Measurements from ENCODE around the gene ACKR2. TPM values are rescaled to one million over a fixed set of nuclear protein-coding genes. Genes with fewer than 3 reads are reported as not detected.

The ACKR2 gene
- polyA plus RNA-seq, 1 of the 3 experiments (the other 2 are of a cell fraction): 0.10 TPM

- Histone ChIP-seq H3K4me2 (no peak overlapping the region), H3F3A (replicated peaks; ENCODE audit: insufficient read depth) (no peaks in the 10 kb centered on the region), H3K36me3 (replicated peaks in 1 of 2; ENCODE audit: control insufficient read depth in 1 of 2, insufficient read depth in 2 of 2, low read length in 1 of 2) (no peaks in the 10 kb centered on the region), H4K20me1 (ENCODE audit: insufficient read depth) (no peaks in the 10 kb centered on the region), H2AFZ (ENCODE audit: low read depth) (no peak overlapping the region), H3K9me2 (no peaks in the 10 kb centered on the region), H3K4me1 (ENCODE audit: control insufficient read depth in 1 of 2, insufficient read depth in 2 of 2, low read depth in 1 of 2, low read length in 1 of 2) (no peaks in the 10 kb centered on the region), H3K79me2 (ENCODE audit: insufficient read depth) (no peaks in the 10 kb centered on the region), H3K27ac (ENCODE audit: low read depth in 2 of 2, low read length in 1 of 2) (no peak overlapping the region), H3K9me3 (no peaks in the 10 kb centered on the region), H3K4me3 (ENCODE audit: low read depth in 2 of 2, low read length in 1 of 2) (no peak overlapping the region), H3K9ac (no peak overlapping the region), H3K27me3 (ENCODE audit: insufficient read depth) (0 out of 2 replicates have a peak, but pooled peaks cover 7% of the 10 kb centered on the region)
- 91% methylated on average over 2 of the region's 2 CpGs for whole genome bisulfite sequencing (ENCODE audit: low lambda C conversion rate)
- no peak for DNase-seq
- POLR2A ChIA-PET: no interaction called here
- CTCF ChIA-PET: no interaction called here
- TF ChIP-seq RFX5 (IDR thresholded peaks at IDR 0.05; ENCODE audit: low read length): no peak
- TF ChIP-seq USF2 (IDR thresholded peaks at IDR 0.05; ENCODE audit: borderline replicate concordance, low read depth, low read length): no peak
- TF ChIP-seq MEF2A (IDR thresholded peaks at IDR 0.05; ENCODE audit: borderline replicate concordance, low read depth): no peak
- TF ChIP-seq MXI1 (IDR thresholded peaks at IDR 0.05; ENCODE audit: low read depth, low read length): no peak
- no peak for TF ChIP-seq CHD2 (IDR thresholded peaks at IDR 0.05; ENCODE audit: low read length, partially characterized antibody)
- TF ChIP-seq SMC3 (IDR thresholded peaks at IDR 0.05; ENCODE audit: low read depth, low read length): no peak
- TF ChIP-seq GATA2 (CRISPR knock-in tag; IDR thresholded peaks at IDR 0.05): no peak
- TF ChIP-seq EP300 (IDR thresholded peaks at IDR 0.05; ENCODE audit: borderline replicate concordance in 1 of 2, low read depth in 1 of 2, low read length in 1 of 2): no peak
- no peak for TF ChIP-seq GABPA (IDR thresholded peaks at IDR 0.05; ENCODE audit: low read depth)
- TF ChIP-seq SIN3A (IDR thresholded peaks at IDR 0.05; ENCODE audit: borderline replicate concordance, low read depth, low read length): no peak
These were observed 81.8 kb downstream of the ACKR2 start for GRCh38 chr3:42891042-42891441.

- Histone ChIP-seq H3K4me1 (ENCODE audit: control insufficient read depth in 1 of 2, insufficient read depth in 2 of 2, low read depth in 1 of 2, low read length in 1 of 2) (no peaks in the 10 kb centered on the region), H3K27me3 (ENCODE audit: insufficient read depth) (0 out of 2 replicates have a peak, but pooled peaks cover 7% of the 10 kb centered on the region), H3K27ac (ENCODE audit: low read depth in 2 of 2, low read length in 1 of 2) (no peak overlapping the region), H3K4me3 (ENCODE audit: low read depth in 2 of 2, low read length in 1 of 2) (no peak overlapping the region), H3K9me3 (no peaks in the 10 kb centered on the region), H4K20me1 (ENCODE audit: insufficient read depth) (no peaks in the 10 kb centered on the region), H3K4me2 (no peak overlapping the region), H2AFZ (ENCODE audit: low read depth) (no peak overlapping the region), H3K36me3 (replicated peaks in 1 of 2; ENCODE audit: control insufficient read depth in 1 of 2, insufficient read depth in 2 of 2, low read length in 1 of 2) (no peaks in the 10 kb centered on the region), H3K79me2 (ENCODE audit: insufficient read depth) (no peaks in the 10 kb centered on the region), H3K9me2 (no peaks in the 10 kb centered on the region), H3F3A (replicated peaks; ENCODE audit: insufficient read depth) (no peaks in the 10 kb centered on the region), H3K9ac (no peak overlapping the region)
- no peak for DNase-seq
- POLR2A ChIA-PET: no interaction called here
- 50% methylated on average over 1 of the region's 1 CpG for WGBS (ENCODE audit: low lambda C conversion rate)
- TF ChIP-seq FOXJ3 (CRISPR knock-in tag; IDR thresholded peaks at IDR 0.05) (no peak), EP300 (IDR thresholded peaks at IDR 0.05; ENCODE audit: borderline replicate concordance in 1 of 2, low read depth in 1 of 2, low read length in 1 of 2) (no peak), ELF1 (IDR thresholded peaks at IDR 0.05) (no peak), MXI1 (IDR thresholded peaks at IDR 0.05; ENCODE audit: low read depth, low read length) (no peak), RFX5 (IDR thresholded peaks at IDR 0.05; ENCODE audit: low read length) (no peak), GATA2 (CRISPR knock-in tag; IDR thresholded peaks at IDR 0.05) (no peak), RAD21 (IDR thresholded peaks at IDR 0.05; ENCODE audit: low read length) (no peak), YY1 (IDR thresholded peaks at IDR 0.05; ENCODE audit: low read depth) (no peak), TCF12 (IDR thresholded peaks at IDR 0.05) (no peak), TAF1 (IDR thresholded peaks at IDR 0.05; ENCODE audit: borderline replicate concordance, low read depth, low read length) (no peak), GABPA (IDR thresholded peaks at IDR 0.05; ENCODE audit: low read depth) (no peak), USF1 (IDR thresholded peaks at IDR 0.05; ENCODE audit: borderline replicate concordance, low read depth) (no peak), CTCF (IDR thresholded peaks at IDR 0.05) (no peak), MAX (IDR thresholded peaks at IDR 0.05; ENCODE audit: low read depth) (no peak)
- CTCF ChIA-PET: interaction anchor here (0.8 to 1.2 kb wide), 2 partner anchors 11 to 62 kb away, joined by 3 to 4 read pairs; no protein-coding TSS in a partner anchor
These were observed 82.9 kb downstream of the ACKR2 start for GRCh38 chr3:42892169-42892568.
